MG63 (cell line): ENCODE results near the gene BRCA1. TPM values are rescaled to one million over a fixed set of nuclear protein-coding genes. Genes with fewer than 3 reads are reported as not detected.
A peak's percentile ranks its signal among the peaks of the same experiment; 100 is the strongest.
"Not testable (repeated sequence)": the region's sequence is repeated elsewhere in the genome, so short reads cannot be mapped to it uniquely, and the experiment has no call there.

Experiments
- DNase-seq: peaks from one replicate; pipeline ENCODE4 v3.0.0-alpha.2; 2020
- H3K27me3 ChIP-seq: fragments of 250-450 bp; sonication (Bioruptor Pico); 2 replicates; pipeline ENCODE4 v1.5.1; 2020; ENCODE audit warnings: mild to moderate bottlenecking, moderate library complexity
- H3K36me3 ChIP-seq: fragments of 250-450 bp; sonication (Bioruptor Pico); 2 replicates; pipeline ENCODE4 v1.5.1; 2020; ENCODE audit warnings: mild to moderate bottlenecking, moderate library complexity
- H3K4me3 ChIP-seq: fragments of 250-450 bp; sonication (Bioruptor Pico); 2 replicates; pipeline ENCODE4 v1.5.1; 2020; ENCODE audit warnings: mild to moderate bottlenecking, moderate library complexity
- H3K9me3 ChIP-seq: fragments of 250-450 bp; sonication (Bioruptor Pico); 2 replicates; pipeline ENCODE4 v1.5.1; 2020; ENCODE audit warnings: mild to moderate bottlenecking, moderate library complexity
- total RNA-seq: library from RNA; depleted of rRNA; stranded (reverse); fragments of >200 nt; shearing (Covaris generic); gene quantifications from 2 replicates; pipeline ENCODE4 v1.2.3, GENCODE V29; 2014; ENCODE audit warnings: low replicate concordance; rRNA removed

The BRCA1 gene
- total RNA-seq = 30.8 and 33.9 TPM in 2 replicates

DNA sequence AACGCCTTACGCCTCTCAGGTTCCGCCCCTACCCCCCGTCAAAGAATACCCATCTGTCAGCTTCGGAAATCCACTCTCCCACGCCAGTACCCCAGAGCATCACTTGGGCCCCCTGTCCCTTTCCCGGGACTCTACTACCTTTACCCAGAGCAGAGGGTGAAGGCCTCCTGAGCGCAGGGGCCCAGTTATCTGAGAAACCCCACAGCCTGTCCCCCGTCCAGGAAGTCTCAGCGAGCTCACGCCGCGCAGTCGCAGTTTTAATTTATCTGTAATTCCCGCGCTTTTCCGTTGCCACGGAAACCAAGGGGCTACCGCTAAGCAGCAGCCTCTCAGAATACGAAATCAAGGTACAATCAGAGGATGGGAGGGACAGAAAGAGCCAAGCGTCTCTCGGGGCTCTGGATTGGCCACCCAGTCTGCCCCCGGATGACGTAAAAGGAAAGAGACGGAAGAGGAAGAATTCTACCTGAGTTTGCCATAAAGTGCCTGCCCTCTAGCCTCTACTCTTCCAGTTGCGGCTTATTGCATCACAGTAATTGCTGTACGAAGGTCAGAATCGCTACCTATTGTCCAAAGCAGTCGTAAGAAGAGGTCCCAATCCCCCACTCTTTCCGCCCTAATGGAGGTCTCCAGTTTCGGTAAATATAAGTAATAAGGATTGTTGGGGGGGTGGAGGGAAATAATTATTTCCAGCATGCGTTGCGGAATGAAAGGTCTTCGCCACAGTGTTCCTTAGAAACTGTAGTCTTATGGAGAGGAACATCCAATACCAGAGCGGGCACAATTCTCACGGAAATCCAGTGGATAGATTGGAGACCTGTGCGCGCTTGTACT, at the start of gene BRCA1:
TSS of gene BRCA1 (minus strand) at position 232 of the 834 bp plus-strand sequence. CDS start 1,268 bp downstream, outside the sequence.
- DNase-seq = peak; percentile 97
- Histone ChIP-seq H3K4me3 (peak within 1 kb of the TSS; percentile 79), H3K36me3 (peaks cover 27% of the 10 kb centered on the region), H3K9me3 (no peaks in the 10 kb centered on the region), H3K27me3 (no peaks in the 10 kb centered on the region)

DNA sequence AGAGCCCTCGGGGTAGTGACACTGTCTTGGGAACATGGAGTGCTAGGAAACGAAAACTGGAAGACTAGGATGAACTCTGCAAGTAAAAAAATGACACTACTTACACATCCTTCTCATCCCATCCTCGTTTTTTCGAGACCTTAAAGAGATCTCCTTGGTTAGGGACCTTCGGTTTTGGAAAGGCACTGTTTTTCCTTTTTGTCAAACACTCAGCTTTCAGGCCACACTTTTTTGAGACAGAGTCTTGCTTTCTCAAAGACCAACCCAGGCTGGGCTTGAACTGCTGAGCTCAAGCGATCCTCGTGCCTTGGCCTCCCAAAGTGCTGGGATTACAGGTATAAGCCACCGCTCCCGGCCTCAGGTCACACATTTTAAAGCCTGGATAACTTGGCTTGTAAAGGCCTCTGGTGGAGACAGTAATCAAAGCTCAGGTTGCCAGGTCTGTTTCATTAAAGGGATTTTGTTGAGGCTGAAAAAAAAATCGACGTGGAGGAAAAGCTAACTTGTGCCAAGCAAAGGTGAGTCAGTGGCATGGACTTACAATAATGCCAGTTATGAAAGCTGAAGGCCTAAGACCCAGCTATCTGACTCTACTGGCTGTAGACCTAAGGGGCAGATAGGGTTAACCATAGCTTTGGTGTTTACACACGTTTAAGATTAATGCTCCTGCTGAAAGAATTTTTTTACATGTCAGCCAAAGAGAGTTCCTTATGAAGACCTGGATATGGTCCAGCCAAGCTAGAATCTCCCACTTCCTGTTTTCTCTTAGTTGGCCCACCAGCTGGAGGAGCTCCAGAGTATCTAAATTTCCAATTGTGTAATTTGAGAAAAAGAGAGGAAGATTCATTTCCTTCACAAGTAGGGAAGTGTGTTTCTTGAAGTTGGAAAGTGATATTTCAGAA, 46.7 kb upstream of the BRCA1 start:
- Histone ChIP-seq H3K9me3 (no peaks in the 10 kb centered on the region), H3K27me3 (no peaks in the 10 kb centered on the region), H3K4me3 (peak overlapping the region; percentile 68), H3K36me3 (peaks cover 16% of the 10 kb centered on the region)
- peak; percentile 76 for DNase-seq

DNA sequence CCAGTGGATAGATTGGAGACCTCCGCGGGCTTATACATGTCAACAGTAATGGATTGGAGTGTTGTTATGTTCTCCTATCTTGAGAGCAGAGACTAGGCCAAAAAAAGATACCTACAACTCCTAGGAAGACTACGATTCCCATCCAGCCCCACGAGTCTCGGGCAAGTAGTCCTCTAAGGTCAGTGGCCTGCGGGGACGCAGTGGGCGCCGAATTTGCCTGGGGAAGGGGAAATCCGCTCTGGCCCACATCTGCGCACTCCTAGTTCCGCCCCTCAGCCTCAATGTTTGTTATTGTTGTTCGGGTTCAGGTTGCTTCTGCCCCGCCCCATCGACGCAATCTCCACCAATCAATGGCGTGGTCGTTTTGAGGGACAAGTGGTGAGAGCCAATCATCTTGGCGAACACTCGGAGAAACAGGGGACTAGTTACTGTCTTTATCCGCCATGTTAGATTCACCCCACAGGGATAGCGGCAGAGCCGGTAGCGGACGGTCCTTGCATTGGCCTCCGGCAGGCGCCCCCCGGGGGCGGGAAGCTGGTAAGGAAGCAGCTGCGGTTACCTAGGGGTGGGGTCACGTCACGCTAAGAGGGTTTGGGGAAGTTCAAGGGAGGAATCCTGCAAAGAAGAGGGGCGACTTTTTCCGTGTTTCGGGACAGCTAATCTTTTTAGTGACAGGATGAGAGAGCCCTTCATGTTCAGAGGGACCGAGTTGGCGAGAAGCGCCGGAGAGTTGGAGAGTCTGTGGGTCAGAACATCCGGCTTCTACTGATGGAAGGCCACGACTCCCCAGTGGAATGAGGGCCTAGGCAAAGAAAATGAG, 45.8 kb upstream of the BRCA1 start, which contains the start of gene NBR1:
TSS of gene NBR1 (plus strand) at position 449 of the 820 bp plus-strand sequence. CDS start 4,586 bp downstream, outside the sequence.
- Histone ChIP-seq H3K36me3 (peaks cover 10% of the 10 kb centered on the region), H3K9me3 (no peaks in the 10 kb centered on the region), H3K4me3 (peak within 1 kb of the TSS; percentile 68), H3K27me3 (no peaks in the 10 kb centered on the region)
- peak; percentile 94 for DNase-seq

DNA sequence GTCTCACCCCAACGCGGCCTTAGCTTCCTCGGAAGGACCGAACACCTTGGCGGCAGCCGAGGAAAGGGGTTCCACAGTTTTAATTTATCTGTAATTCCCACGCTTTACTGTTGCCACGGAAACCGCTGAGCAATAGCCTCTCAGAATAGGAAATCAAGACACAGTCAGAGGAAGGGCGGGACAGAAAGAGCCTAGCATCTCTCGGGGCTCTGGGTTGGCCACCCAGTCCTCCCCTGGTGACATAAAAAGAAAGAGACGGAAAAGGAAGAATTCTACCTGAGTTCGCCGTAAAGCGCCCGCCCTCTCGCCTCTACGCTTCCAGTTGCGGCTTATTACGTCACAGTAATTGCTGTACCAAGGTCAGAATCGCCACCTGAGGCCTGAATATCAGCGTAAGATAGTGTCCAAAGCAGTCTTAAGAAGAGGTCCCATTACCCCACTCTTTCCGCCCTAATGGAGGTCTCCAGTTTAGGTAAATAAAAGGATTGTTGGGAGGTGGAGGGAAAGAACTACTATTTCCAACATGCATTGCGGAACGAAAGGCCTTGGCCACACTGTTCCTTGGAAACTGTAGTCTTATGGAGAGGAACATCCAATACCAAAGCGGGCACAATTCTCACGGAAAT, 45.1 kb upstream of the BRCA1 start:
- H3K27me3 ChIP-seq = no peaks in the 10 kb centered on the region
- peak; percentile 91 for DNase-seq
- peaks cover 2% of the 10 kb centered on the region for H3K36me3 ChIP-seq

DNA sequence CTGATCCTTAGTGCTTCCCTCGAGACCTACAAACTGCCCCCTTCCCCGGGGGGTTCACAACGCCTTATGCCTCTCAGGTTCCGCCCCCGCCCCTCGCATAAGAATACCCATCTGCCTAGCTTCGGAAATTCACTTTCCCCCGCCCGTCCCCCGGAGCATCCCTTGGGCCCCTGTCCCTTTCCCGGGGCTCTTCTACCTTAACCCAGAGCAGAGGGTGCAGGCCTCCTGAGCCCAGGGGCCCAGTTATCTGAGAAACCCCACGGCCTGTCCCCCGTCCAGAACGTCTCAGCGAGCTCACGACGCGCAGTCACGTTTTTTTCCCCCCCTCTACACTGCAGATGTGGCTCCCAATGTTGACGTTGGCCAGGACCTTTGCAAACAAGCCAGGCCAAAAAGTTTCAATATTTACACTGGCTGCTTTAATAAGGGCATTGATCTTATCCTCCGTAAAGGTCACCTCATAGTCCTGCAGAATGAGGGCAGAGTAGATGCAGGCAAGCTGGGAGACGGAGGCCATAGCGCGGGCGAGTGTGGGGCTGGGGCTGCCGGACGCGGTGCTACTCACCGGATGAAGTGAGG, 44.5 kb upstream of the BRCA1 start:
- H3K36me3 ChIP-seq = no peaks in the 10 kb centered on the region; the same call in none of the 2 replicates
- H3K9me3 ChIP-seq = no peaks in the 10 kb centered on the region
- peak overlapping the region; percentile 68 for H3K4me3 ChIP-seq
- no peaks in the 10 kb centered on the region for H3K27me3 ChIP-seq
- DNase-seq = peak; percentile 35

More for the DNA sequence above, 45.1 kb upstream of the BRCA1 start:
- peak overlapping the region; percentile 68 for H3K4me3 ChIP-seq
- no peaks in the 10 kb centered on the region for H3K9me3 ChIP-seq

DNA sequence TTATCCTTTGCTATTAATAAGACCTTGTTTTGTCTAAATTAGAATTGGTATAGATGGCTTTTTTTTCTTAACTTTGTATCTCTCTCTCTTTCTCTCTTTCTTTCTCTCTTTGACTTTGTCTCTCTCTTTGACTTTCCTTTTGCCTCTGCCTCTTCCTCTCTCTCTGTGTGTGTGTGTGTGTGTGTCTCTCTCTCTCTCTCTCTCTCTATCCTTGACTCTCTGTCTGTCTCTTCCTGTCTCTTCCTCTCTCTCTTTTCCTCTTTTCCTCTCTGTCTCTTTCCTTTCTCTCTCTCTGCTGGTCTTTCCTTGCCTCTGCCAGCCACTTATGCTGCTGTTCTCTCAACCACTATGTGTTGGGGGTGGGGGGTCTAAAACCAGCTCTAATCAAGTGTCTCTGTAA, 40.8 kb upstream of the BRCA1 start:
- H3K9me3 ChIP-seq, DNase-seq: not testable (repeated sequence)

DNA sequence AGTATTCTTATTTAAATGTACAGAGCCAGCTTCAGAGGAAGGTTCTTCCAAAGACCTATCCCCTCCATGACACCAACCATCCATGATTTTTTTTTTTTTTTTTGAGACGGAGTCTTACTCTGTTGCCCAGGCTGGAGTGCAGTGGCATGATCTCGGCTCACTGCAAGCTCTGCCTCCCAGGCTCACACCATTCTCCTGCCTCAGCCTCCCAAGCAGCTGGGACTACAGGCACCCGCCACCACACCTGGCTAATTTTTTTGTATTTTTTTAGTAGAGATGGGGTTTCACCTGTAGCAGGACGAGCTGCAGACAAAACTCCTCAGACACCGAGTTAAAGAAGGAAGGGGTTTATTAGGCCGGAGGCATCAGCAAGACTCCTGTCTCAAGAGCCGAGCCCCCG, 34.8 kb upstream of the BRCA1 start:
- H3K4me3 ChIP-seq, H3K27me3 ChIP-seq, H3K9me3 ChIP-seq, DNase-seq, H3K36me3 ChIP-seq: not testable (repeated sequence)

More for the DNA sequence above, 40.8 kb upstream of the BRCA1 start:
- not testable (repeated sequence) for H3K27me3 ChIP-seq, H3K36me3 ChIP-seq, H3K4me3 ChIP-seq

DNA sequence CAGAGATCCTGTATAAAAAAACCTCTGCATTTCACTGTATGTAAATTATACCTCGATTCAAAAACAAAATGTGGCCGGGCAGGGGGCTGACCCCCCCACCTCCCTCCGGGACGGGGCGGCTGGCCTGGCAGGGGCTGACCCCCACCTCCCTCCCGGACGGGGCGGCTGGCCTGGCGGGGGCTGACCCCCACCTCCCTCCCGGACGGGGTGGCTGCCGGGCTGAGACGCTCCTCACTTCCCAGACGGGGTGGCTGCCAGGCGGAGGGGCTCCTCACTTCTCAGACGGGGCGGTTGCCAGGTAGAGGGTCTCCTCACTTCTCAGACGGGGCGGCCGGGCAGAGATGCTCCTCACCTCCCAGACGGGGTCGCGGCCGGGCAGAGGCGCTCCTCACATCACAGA, 34.1 kb upstream of the BRCA1 start:
- H3K27me3 ChIP-seq, H3K36me3 ChIP-seq, DNase-seq, H3K4me3 ChIP-seq, H3K9me3 ChIP-seq: not testable (repeated sequence)

DNA sequence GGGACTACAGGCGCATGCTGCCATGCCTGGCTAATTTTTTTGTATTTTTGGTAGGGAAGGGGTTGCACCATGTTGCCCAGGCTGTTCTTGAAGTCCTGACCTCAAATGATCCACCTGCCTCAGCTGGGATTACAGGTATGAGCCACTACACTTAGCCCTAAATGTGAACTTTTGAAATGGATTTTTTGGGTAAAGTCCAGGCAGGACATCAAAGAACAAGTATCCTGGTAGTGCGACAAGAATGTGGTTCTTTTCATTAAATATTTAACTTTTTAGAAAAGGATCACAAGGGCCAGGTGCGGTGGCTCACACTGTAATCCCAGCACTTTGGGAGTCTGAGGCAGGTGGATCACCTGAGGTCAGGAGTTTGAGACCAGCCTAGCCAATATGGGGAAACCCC, 30.5 kb upstream of the BRCA1 start:
- Histone ChIP-seq H3K4me3 (no peak overlapping the region), H3K9me3 (0 out of 2 replicates have a peak, but pooled peaks cover 3% of the 10 kb centered on the region), H3K36me3 (peaks cover 6% of the 10 kb centered on the region; the same call in 1 of the 2 replicates), H3K27me3 (no peaks in the 10 kb centered on the region)
- DNase-seq = no peak

DNA sequence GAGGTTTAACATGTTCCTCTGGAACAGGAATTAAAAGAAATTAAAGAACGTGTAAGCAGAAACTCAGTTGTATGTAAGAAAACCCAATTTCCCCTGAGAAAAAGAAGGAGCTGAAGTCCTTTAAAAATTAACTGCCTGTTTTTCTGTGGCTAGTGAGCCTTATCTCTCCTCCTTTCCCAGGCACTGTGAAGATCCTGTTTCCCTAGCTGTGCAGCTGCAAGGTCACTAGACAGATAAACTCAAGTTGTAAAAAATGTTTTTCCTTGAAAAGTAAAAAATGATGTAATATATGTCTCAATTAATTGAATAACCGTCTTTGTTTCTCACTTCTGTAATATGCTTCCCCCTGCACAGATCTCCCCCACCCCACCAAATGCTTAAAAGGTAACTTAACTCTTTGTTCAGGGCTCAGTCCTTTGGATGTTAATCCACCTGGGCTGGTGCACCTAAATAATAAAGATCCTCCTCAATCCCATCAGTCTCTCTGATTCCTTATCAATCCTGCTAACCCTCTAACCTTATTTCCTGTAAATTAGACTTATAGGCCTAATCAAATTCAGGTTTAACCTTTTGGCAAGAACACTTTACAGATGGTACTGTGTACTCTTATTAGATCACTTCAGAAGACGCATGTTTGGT, 28.2 kb upstream of the BRCA1 start:
- H3K27me3 ChIP-seq, H3K9me3 ChIP-seq, H3K36me3 ChIP-seq, H3K4me3 ChIP-seq, DNase-seq: not testable (repeated sequence)

DNA sequence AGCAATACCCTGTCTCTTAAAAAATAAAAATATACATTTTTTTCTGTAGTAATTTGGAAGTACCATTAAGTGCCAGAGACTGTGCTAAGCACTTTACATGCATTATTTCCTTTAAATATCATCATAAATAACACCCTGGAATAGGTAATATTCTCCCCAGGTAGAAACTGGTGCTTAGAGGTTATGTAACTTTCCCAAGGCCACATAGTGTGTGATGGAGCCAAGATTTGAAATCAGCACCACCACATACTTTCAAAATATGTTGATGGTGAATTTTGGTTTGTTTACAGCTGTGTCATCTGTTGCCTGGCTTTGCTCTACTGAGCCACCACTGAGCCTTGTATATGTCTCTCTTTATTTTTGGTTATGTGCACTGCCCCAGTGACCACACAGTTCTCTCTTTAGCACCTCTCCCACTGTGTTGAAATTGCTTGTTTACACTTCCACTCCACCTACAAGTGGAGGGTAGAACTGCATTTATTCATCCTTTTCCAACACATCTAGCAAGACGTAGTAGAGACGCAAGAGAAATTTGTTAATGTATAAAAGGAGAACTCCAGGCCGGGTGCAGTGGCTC, 26.8 kb upstream of the BRCA1 start:
- no peak overlapping the region for H3K4me3 ChIP-seq
- DNase-seq = no peak
- H3K27me3 ChIP-seq = no peaks in the 10 kb centered on the region
- H3K9me3 ChIP-seq = 0 out of 2 replicates have a peak, but pooled peaks cover 3% of the 10 kb centered on the region
- H3K36me3 ChIP-seq = peaks cover 4% of the 10 kb centered on the region; the same call in 1 of the 2 replicates

DNA sequence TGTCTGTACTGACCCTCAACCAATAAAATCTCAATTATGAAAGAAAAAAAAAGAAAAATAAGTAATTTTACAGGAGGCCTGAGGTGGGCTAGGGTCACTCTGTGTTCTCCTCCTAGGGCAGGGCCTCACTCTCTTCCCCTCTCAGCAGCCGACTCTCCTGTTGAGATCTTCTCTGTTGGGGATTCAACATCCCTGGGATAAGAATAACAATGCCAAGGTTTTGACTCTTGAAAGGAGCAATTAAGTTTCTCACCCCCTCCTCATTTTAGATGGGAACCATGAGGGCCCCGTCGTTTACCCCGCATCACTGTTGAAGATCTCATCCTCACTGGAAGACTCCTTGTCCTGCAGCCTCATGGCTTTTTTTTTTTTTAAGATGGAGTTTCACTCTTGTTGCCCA, 21.5 kb upstream of the BRCA1 start:
- no peaks in the 10 kb centered on the region for H3K9me3 ChIP-seq
- peaks cover 2% of the 10 kb centered on the region; the same call in 1 of the 2 replicates for H3K36me3 ChIP-seq
- H3K27me3 ChIP-seq = no peaks in the 10 kb centered on the region
- no peak for DNase-seq
- H3K4me3 ChIP-seq = no peak overlapping the region

DNA sequence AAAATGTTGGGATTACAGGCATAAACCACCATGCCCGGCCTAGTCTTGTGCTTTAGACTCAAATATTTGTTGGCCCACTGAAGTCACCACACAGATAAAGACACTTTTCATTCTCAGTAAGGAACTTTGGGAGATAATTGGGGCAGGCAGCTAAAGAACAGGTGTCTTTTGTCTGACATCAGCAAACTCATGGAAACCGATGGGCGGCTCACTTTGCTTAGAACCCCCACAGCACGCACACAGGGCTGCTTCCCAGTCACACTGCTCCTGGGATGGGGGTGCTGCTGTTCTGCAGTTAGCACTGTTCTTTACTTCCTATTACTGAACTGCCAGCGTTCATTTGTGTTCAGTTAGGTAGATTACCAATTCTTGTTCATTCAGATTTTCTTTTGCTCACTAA, 18.0 kb upstream of the BRCA1 start:
- Histone ChIP-seq H3K9me3 (no peaks in the 10 kb centered on the region), H3K27me3 (no peaks in the 10 kb centered on the region), H3K36me3 (no peaks in the 10 kb centered on the region; the same call in 1 of the 2 replicates), H3K4me3 (no peak overlapping the region)
- DNase-seq = no peak

DNA sequence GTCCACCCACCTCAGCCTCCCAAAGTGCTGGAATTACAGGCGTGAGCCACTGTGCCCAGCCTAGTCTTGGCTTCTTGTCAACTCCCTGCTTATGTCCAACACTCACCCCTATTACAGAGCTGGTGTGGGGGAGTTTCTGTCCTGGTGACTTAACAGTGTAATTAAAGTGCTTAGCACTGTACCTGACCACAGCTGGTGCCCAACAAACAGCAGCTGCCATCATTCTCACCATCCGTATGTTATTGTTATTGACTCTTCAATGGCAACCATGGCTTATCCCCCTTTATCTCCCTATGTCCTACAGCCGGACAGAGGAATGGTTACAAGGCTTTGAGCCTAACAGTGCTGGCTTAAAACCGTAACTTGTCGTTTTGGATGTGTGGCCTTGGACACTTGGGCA, 17.0 kb upstream of the BRCA1 start:
- H3K4me3 ChIP-seq = no peak overlapping the region
- no peak for DNase-seq
- H3K27me3 ChIP-seq = no peaks in the 10 kb centered on the region
- no peaks in the 10 kb centered on the region; the same call in 1 of the 2 replicates for H3K36me3 ChIP-seq
- H3K9me3 ChIP-seq = no peaks in the 10 kb centered on the region
